ENCODE data around the gene SH3RF2.

Gene SH3RF2

DNA sequence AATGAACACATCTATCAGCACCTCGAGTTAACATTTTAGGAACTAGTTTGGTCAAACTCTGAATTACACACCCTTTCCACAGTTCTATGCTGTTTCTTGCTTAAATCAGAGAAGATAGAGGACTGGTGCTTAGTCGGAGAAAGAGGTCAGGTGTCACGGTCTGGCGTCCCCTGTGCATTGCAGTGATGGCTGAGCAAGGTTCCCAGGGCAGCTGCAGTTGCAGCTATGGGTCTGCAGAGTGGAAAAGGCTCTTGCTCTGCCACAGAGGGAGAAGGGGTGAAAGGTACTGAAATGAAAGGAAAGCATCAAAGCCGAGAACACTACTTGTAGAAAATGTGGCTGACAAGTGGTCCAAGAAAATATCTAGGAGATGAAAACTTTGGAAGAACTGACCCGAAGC, 25.2 kb upstream of the SH3RF2 start:
- Histone ChIP-seq H3K4me3 (ENCODE audit: low read length) (no peak overlapping the region), H3K36me3 (ENCODE audit: control insufficient read depth, insufficient read depth, low read length) (no peaks in the 10 kb centered on the region), H3K4me1 (ENCODE audit: control insufficient read depth, insufficient read depth, low read length) (no peaks in the 10 kb centered on the region), H3K9me3 (ENCODE audit: control insufficient read depth, low read length) (no peaks in the 10 kb centered on the region), H3K27me3 (ENCODE audit: control insufficient read depth, insufficient read depth, low read length) (no peaks in the 10 kb centered on the region), H3K9ac (ENCODE audit: low read length) (no peak overlapping the region)

DNA sequence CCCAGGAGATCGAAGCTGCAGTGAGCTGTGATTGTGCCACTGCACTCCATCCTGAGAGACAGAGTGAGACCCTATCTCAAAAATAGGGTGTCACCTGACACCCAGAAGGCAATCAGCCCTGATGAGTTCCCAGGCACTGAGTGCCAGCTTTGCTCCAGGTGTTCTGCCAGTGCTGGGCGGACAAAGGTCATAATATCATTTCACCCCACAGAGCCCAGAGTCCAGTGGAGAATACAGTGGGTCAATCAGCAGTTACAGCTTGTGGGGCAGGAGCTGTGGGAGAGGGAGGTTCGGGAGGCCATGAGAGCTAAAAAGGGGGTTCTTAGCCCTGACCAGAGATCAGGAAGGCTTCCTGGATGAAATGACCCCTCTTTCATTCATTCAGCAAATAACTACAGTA, 24.4 kb upstream of the SH3RF2 start:
- Histone ChIP-seq H3K36me3 (ENCODE audit: control insufficient read depth, insufficient read depth, low read length) (no peaks in the 10 kb centered on the region), H3K4me3 (ENCODE audit: low read length) (no peak overlapping the region), H3K9ac (ENCODE audit: low read length) (no peak overlapping the region), H3K27me3 (ENCODE audit: control insufficient read depth, insufficient read depth, low read length) (no peaks in the 10 kb centered on the region), H3K4me1 (ENCODE audit: control insufficient read depth, insufficient read depth, low read length) (no peaks in the 10 kb centered on the region), H3K9me3 (ENCODE audit: control insufficient read depth, low read length) (no peaks in the 10 kb centered on the region)

- no peaks in the 10 kb centered on the region for H3K4me1 ChIP-seq (ENCODE audit: control insufficient read depth, insufficient read depth, low read length)
- no peak overlapping the region for H3K9ac ChIP-seq (ENCODE audit: low read length)
- H3K27me3 ChIP-seq (ENCODE audit: control insufficient read depth, insufficient read depth, low read length): no peaks in the 10 kb centered on the region
- H3K36me3 ChIP-seq (ENCODE audit: control insufficient read depth, insufficient read depth, low read length): no peaks in the 10 kb centered on the region
- no peaks in the 10 kb centered on the region for H3K9me3 ChIP-seq (ENCODE audit: control insufficient read depth, low read length)
- H3K4me3 ChIP-seq (ENCODE audit: low read length): no peak overlapping the region
These were observed 23.8 kb upstream of the SH3RF2 start for GRCh38 chr5:145912594-145912993.

GRCh38 chr5:145913701-145914100, 22.7 kb upstream of the SH3RF2 start:
- Histone ChIP-seq H3K27me3 (ENCODE audit: control insufficient read depth, insufficient read depth, low read length) (no peaks in the 10 kb centered on the region), H3K9me3 (ENCODE audit: control insufficient read depth, low read length) (no peaks in the 10 kb centered on the region), H3K4me1 (ENCODE audit: control insufficient read depth, insufficient read depth, low read length) (no peaks in the 10 kb centered on the region), H3K4me3 (ENCODE audit: low read length) (no peak overlapping the region), H3K36me3 (ENCODE audit: control insufficient read depth, insufficient read depth, low read length) (no peaks in the 10 kb centered on the region), H3K9ac (ENCODE audit: low read length) (no peak overlapping the region)

- Histone ChIP-seq H3K27me3 (ENCODE audit: control insufficient read depth, insufficient read depth, low read length) (no peaks in the 10 kb centered on the region), H3K9ac (ENCODE audit: low read length) (no peak overlapping the region), H3K4me1 (ENCODE audit: control insufficient read depth, insufficient read depth, low read length) (no peaks in the 10 kb centered on the region), H3K36me3 (ENCODE audit: control insufficient read depth, insufficient read depth, low read length) (no peaks in the 10 kb centered on the region), H3K4me3 (ENCODE audit: low read length) (no peak overlapping the region), H3K9me3 (ENCODE audit: control insufficient read depth, low read length) (no peaks in the 10 kb centered on the region)
These were observed 20.3 kb upstream of the SH3RF2 start for GRCh38 chr5:145915970-145916638.

- Histone ChIP-seq H3K4me1 (ENCODE audit: control insufficient read depth, insufficient read depth, low read length) (no peaks in the 10 kb centered on the region), H3K9ac (ENCODE audit: low read length) (no peak overlapping the region), H3K4me3 (ENCODE audit: low read length) (no peak overlapping the region), H3K9me3 (ENCODE audit: control insufficient read depth, low read length) (no peaks in the 10 kb centered on the region), H3K27me3 (ENCODE audit: control insufficient read depth, insufficient read depth, low read length) (no peaks in the 10 kb centered on the region), H3K36me3 (ENCODE audit: control insufficient read depth, insufficient read depth, low read length) (no peaks in the 10 kb centered on the region)
These were observed 19.1 kb upstream of the SH3RF2 start for GRCh38 chr5:145917288-145917687.

GRCh38 chr5:145918397-145918796, 18.0 kb upstream of the SH3RF2 start:
- H3K4me3 ChIP-seq (ENCODE audit: low read length): no peak overlapping the region
- H3K36me3 ChIP-seq (ENCODE audit: control insufficient read depth, insufficient read depth, low read length): no peaks in the 10 kb centered on the region
- no peaks in the 10 kb centered on the region for H3K9me3 ChIP-seq (ENCODE audit: control insufficient read depth, low read length)
- no peaks in the 10 kb centered on the region for H3K27me3 ChIP-seq (ENCODE audit: control insufficient read depth, insufficient read depth, low read length)
- no peak overlapping the region for H3K9ac ChIP-seq (ENCODE audit: low read length)
- H3K4me1 ChIP-seq (ENCODE audit: control insufficient read depth, insufficient read depth, low read length): no peaks in the 10 kb centered on the region

- Histone ChIP-seq H3K4me1 (ENCODE audit: control insufficient read depth, insufficient read depth, low read length) (no peaks in the 10 kb centered on the region), H3K4me3 (ENCODE audit: low read length) (no peak overlapping the region), H3K9me3 (ENCODE audit: control insufficient read depth, low read length) (no peaks in the 10 kb centered on the region), H3K9ac (ENCODE audit: low read length) (no peak overlapping the region), H3K27me3 (ENCODE audit: control insufficient read depth, insufficient read depth, low read length) (no peaks in the 10 kb centered on the region), H3K36me3 (ENCODE audit: control insufficient read depth, insufficient read depth, low read length) (no peaks in the 10 kb centered on the region)
These were observed 17.0 kb upstream of the SH3RF2 start for GRCh38 chr5:145919413-145919812.

- Histone ChIP-seq H3K9ac (ENCODE audit: low read length) (no peak overlapping the region), H3K9me3 (ENCODE audit: control insufficient read depth, low read length) (no peaks in the 10 kb centered on the region), H3K4me3 (ENCODE audit: low read length) (no peak overlapping the region), H3K36me3 (ENCODE audit: control insufficient read depth, insufficient read depth, low read length) (no peaks in the 10 kb centered on the region), H3K27me3 (ENCODE audit: control insufficient read depth, insufficient read depth, low read length) (no peaks in the 10 kb centered on the region), H3K4me1 (ENCODE audit: control insufficient read depth, insufficient read depth, low read length) (no peaks in the 10 kb centered on the region)
These were observed 15.7 kb upstream of the SH3RF2 start for GRCh38 chr5:145920542-145921210.

DNA sequence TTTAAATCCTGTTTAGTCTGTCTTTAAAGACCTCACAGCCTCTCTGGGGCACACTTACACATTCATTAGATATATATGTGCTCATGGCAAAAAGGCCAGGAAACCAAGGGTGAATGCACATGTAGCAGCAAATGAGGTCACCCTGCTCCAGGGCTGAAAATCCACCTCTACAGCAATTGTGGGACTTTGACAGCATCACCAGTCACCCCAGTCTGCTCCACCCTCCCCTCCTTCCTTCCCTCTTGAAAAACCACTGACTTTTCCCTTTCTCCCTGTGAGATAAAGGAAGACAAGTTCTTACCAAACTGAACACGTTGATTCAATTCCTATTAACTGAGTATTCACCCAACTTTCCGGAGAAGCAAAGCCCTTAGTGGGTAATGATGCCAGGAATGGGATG, 15.2 kb upstream of the SH3RF2 start:
- H3K36me3 ChIP-seq (ENCODE audit: control insufficient read depth, insufficient read depth, low read length): no peaks in the 10 kb centered on the region
- H3K9ac ChIP-seq (ENCODE audit: low read length): no peak overlapping the region
- no peaks in the 10 kb centered on the region for H3K4me1 ChIP-seq (ENCODE audit: control insufficient read depth, insufficient read depth, low read length)
- no peaks in the 10 kb centered on the region for H3K27me3 ChIP-seq (ENCODE audit: control insufficient read depth, insufficient read depth, low read length)
- no peak overlapping the region for H3K4me3 ChIP-seq (ENCODE audit: low read length)
- no peaks in the 10 kb centered on the region for H3K9me3 ChIP-seq (ENCODE audit: control insufficient read depth, low read length)

- H3K36me3 ChIP-seq (ENCODE audit: control insufficient read depth, insufficient read depth, low read length): no peaks in the 10 kb centered on the region
- H3K9me3 ChIP-seq (ENCODE audit: control insufficient read depth, low read length): no peaks in the 10 kb centered on the region
- H3K9ac ChIP-seq (ENCODE audit: low read length): no peak overlapping the region
- H3K4me1 ChIP-seq (ENCODE audit: control insufficient read depth, insufficient read depth, low read length): no peaks in the 10 kb centered on the region
- no peaks in the 10 kb centered on the region for H3K27me3 ChIP-seq (ENCODE audit: control insufficient read depth, insufficient read depth, low read length)
- H3K4me3 ChIP-seq (ENCODE audit: low read length): no peak overlapping the region
These were observed 14.3 kb upstream of the SH3RF2 start for GRCh38 chr5:145922059-145922458.

DNA sequence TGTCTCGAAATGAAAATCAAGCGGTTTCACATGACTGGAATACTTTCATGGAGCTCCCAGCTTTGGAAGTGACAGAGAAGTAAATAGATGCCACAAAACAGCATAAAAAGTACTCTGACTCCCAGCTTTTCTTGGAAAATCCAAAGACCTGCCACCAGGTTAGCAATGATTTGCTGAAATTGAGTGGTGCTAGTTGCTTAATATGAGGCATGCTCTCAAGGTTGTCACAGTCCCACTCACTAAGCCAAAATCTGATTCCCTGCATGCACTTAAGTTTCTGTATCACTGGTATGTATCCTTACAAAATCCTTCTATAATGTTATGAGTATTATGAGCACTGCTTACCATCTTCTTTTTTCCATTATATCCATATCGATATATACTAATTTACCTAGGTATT, 13.0 kb upstream of the SH3RF2 start:
- Histone ChIP-seq H3K4me3 (ENCODE audit: low read length) (no peak overlapping the region), H3K9ac (ENCODE audit: low read length) (no peak overlapping the region), H3K27me3 (ENCODE audit: control insufficient read depth, insufficient read depth, low read length) (no peaks in the 10 kb centered on the region), H3K4me1 (ENCODE audit: control insufficient read depth, insufficient read depth, low read length) (no peaks in the 10 kb centered on the region), H3K36me3 (ENCODE audit: control insufficient read depth, insufficient read depth, low read length) (no peaks in the 10 kb centered on the region), H3K9me3 (ENCODE audit: control insufficient read depth, low read length) (no peaks in the 10 kb centered on the region)
